HepG2 (cell line): Measurements from ENCODE around the gene PPP1R3C. TPM values are rescaled to one million over a fixed set of nuclear protein-coding genes. Genes with fewer than 3 reads are reported as not detected.

Source experiments
- AGO2 ChIP-seq: fragments of 200-400 bp; formaldehyde crosslinking; optimal IDR thresholded peaks from 2 replicates; pipeline ENCODE3; 2017; ENCODE audit warnings: mild to moderate bottlenecking, low read depth, low read length, moderate library complexity
- ARID2 ChIP-seq: sonication (generic); formaldehyde crosslinking; IDR thresholded peaks from 2 replicates; pipeline ENCODE4 v1.8.1; 2022; ENCODE audit warnings: mild to moderate bottlenecking, missing genetic modification reagents, borderline replicate concordance
- FIP1L1 ChIP-seq: fragments of 200-400 bp; formaldehyde crosslinking; IDR thresholded peaks from 2 replicates; pipeline ENCODE4 v1.6.1; 2018; ENCODE audit warnings: low read depth, mild to moderate bottlenecking, low read length, moderate library complexity, borderline replicate concordance; ENCODE audit not compliant: insufficient read depth
- GLI4 ChIP-seq: sonication (generic); formaldehyde crosslinking; IDR thresholded peaks from 2 replicates; pipeline ENCODE4 v1.5.1; 2020; ENCODE audit warnings: missing genetic modification reagents, mild to moderate bottlenecking, moderate library complexity, borderline replicate concordance
- GRHL1 ChIP-seq: sonication (generic); formaldehyde crosslinking; conservative IDR thresholded peaks from 2 replicates; pipeline ENCODE4 v1.8.0; 2022; ENCODE audit warnings: missing genetic modification reagents
- IKZF4 ChIP-seq: sonication (generic); formaldehyde crosslinking; IDR thresholded peaks from 2 replicates; pipeline ENCODE4 v1.5.1; 2020; ENCODE audit warnings: borderline replicate concordance, mild to moderate bottlenecking, low read depth, missing genetic modification reagents; ENCODE audit errors: not compliant biosample characterization
- TFE3 ChIP-seq: IDR thresholded peaks from 2 replicates; pipeline ENCODE4 v1.6.1; 2016
- TOPORS ChIP-seq: sonication (generic); formaldehyde crosslinking; IDR thresholded peaks from 2 replicates; pipeline ENCODE4 v1.8.0; 2023; ENCODE audit warnings: mild to moderate bottlenecking, missing genetic modification reagents
- ZNF12 ChIP-seq: sonication (generic); formaldehyde crosslinking; IDR thresholded peaks from 2 replicates; pipeline ENCODE4 v1.5.0; 2020; ENCODE audit warnings: missing genetic modification reagents
- ZNF18 ChIP-seq: sonication (generic); formaldehyde crosslinking; IDR thresholded peaks from 2 replicates; pipeline ENCODE4 v1.8.0; 2022; ENCODE audit warnings: mild to moderate bottlenecking, missing genetic modification reagents; ENCODE audit not compliant: insufficient replicate concordance
- ZNF549 ChIP-seq: sonication (generic); formaldehyde crosslinking; IDR thresholded peaks from 2 replicates; pipeline ENCODE4 v1.5.0; 2020; ENCODE audit warnings: missing genetic modification reagents
- ZNF614 ChIP-seq: IDR thresholded peaks from 2 replicates; pipeline ENCODE4 v1.6.1; 2018; ENCODE audit warnings: missing biosample characterization, missing genetic modification reagents, inconsistent platforms, borderline replicate concordance
- ZNF646 ChIP-seq: sonication (generic); formaldehyde crosslinking; IDR thresholded peaks from 2 replicates; pipeline ENCODE4 v1.9.0; 2021; ENCODE audit warnings: mild to moderate bottlenecking, missing genetic modification reagents
- polyA plus RNA-seq, 8 experiments: library from polyadenylated mRNA; depleted of rRNA in 3 of 8; stranded (reverse) in 7 of 8; unstranded in 1 of 8; fragments of >200 nt; fragmentation: Illumina TruSeq in 4 of 8; extraction: Trizol in 4 of 8; gene quantifications; 2 replicates each; pipeline versions ENCODE4 v1.2.1 to v1.2.3, GENCODE V29; 2011 to 2016; ENCODE audit warnings: low read depth in 4 of 8, missing spikeins in 1 of 8, mixed read lengths in 1 of 8; ENCODE audit not compliant: insufficient read depth in 1 of 8
- total RNA-seq, 5 experiments: library from RNA; depleted of rRNA; stranded (reverse); fragments of >200 nt; fragmentation: Illumina TruSeq; extraction: Trizol; gene quantifications; 2 replicates each; pipeline ENCODE4 v1.2.3, GENCODE V29; 2016; ENCODE audit warnings: low read depth in 1 of 5

The PPP1R3C gene
- total and polyA plus RNA-seq, 2 of the 13 experiments (the other 11 are each of a cell fraction or from before 2014, with no cell fraction given): 13.3 to 14.8 TPM

- TF ChIP-seq AGO2 (no peak), IKZF4 (CRISPR knock-in tag) (no peak), TOPORS (CRISPR knock-in tag) (peak; percentile 95), TFE3 (CRISPR knock-in tag) (peak; percentile 82), GLI4 (CRISPR knock-in tag) (peak; percentile 77; the same call in 1 of the 2 replicates), GRHL1 (CRISPR knock-in tag) (no peak), ZNF614 (CRISPR knock-in tag) (peak; percentile 89; the same call in 1 of the 2 replicates), ZNF646 (CRISPR knock-in tag) (peak; percentile 20; the same call in 1 of the 2 replicates), ZNF18 (peak; percentile 97), FIP1L1 (no peak), ARID2 (peak; percentile 95), ZNF549 (CRISPR knock-in tag) (peak; percentile 81; the same call in 1 of the 2 replicates), ZNF12 (CRISPR knock-in tag) (peak; percentile 66; the same call in 1 of the 2 replicates)
These were observed at the start of gene PPP1R3C (continued) for GRCh38 chr10:91632671-91633550.
